IPS DF 4.7 (cell line): ENCODE data around the gene NPFFR1.

Experiments used
- DNase-seq: peaks from one replicate; pipeline ENCODE4 v3.0.0-alpha.2; 2013; ENCODE audit warnings: low spot score; ENCODE audit errors: extremely low read depth

NPFFR1 gene

DNA sequence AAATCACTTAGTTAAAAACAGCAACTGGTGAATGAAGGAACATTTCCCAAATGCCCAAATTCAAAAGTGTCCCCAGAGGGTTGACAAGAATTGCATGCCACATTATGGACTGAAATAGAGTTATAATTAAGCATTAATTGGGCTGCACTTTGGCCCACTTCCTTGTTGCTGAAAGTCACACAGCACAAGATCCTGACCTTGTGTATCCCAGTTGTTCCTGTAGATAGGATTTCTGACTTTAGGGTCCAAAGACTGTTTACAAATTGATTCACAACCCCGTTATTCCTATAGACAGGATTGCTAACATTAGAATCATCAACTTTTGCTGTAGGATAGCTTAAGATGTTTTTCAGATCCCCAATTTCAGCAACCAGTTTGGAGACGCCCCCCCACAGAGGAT is 31.5 kb upstream of the NPFFR1 start:
- no peak for DNase-seq

DNA sequence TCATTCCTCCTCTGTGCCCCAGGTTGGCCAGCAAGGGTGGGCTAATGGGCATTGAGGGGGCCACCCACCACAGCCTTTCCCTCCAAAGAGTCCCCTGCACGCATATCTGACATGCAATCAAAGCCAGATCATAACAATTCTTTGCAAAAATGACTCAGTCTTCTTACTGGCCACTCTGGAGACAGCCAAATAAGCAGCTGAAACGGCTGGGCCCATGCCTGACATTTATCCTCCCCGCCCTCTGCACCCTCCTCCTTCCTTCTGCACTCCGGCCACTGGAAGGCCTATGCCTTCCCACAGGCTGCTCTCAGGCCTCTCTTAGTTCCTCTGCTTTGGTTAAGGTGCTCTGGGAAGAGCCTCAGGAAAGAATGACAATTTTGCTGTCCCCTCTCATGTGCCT is 29.2 kb upstream of the NPFFR1 start:
- DNase-seq: no peak

DNA sequence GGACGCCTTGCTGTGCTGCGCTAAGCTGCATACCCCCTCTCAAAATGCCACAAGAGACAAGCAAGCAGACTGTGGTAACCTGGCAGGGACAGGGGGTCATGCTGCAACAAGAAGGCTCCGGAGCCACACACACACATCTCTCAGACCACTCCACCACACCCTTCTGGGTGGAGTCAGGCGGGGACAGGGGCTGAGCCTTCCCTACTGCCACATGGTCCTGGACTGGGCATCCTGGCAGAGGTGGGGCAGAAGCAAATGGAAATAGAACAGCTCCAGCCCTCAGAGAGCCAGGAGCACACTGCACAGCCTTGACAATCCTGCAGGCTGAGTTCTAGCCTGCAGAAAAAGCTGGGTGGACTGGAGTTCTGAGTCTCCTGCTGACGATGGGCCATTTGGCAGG is 28.4 kb upstream of the NPFFR1 start:
- no peak for DNase-seq

DNA sequence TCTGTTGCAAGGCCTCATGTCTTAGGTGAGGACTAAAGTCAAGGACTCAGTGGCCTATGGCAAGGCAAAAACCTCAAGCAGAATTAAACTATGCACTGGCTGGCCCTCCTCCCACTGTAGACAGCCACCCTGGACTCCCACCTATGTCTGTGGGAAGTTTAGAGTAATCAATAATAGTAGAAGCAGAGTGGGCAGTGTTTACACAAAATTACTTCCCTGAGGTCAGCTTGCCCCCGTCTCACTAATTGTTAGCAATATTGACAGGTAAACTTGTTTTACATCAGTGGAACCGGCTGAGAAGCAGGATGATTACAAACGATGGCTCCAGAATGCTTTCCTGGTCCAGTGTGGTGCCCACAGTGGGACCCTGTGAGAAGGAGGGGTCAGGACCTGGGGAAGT is 27.9 kb upstream of the NPFFR1 start:
- DNase-seq: no peak

DNA sequence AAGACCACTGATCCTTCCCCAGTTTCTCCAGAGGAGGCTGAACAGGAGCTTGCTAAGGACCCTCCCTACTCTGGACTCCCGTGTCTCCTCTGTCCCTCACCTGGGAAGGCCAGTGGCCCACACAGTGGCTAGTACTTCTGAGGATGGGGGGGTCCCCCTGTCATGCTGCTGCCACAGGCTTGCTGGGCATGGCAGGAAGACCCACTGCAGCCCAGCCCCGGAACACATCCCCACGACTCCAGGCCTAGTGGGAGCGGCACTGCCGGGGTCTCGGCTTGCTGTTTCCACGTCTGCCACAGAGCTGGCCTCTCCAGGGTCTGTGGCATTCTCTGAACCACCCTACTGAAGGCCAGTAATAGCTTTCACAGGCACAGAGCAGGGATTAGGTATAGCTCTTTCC is 25.9 kb upstream of the NPFFR1 start:
- DNase-seq: no peak

DNA sequence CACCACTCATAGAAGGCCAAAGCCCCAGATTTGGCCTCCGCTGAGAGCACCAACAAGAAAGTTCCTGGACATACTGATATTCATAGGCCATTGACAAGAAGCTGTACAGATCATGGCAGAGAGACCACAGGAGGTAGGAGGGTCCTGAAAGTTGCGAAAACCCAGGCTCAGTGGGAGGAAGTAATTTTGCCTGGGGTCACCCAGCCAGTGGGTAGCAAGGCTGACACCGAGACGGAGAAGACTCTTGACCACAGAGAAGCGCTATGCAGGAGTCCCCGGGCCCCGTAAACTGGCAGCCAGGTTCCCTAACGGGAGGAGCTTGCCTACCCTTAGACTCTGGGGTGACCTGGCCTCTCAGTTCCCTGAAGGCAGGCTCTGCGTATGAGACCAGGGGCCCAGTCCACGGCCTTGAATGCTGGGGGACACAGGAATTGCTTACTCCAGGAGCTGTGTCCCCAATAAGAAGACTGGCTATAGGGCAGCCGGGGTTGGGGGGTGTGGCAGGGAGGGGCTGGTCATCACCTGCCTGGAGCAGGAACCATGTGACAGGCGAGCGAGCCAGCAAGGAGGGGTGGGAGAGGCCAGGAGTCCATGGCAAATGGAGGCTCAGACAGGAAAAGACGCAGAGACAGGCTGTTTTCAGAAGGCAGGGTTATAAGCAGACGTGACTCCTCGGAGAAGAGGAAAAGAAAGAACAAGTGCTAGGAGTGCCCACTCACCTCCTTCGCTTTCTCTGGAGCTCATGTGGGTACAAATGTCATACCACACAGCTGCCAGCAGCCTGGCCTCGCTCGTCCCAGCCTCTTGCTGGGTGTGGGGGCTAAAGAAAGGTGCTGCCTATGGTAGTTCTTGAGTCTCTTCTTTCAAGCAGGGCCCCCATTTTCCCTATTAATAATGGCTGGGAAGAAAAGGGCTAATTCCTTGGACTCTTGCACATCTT is 24.6 kb upstream of the NPFFR1 start:
- no peak for DNase-seq

DNA sequence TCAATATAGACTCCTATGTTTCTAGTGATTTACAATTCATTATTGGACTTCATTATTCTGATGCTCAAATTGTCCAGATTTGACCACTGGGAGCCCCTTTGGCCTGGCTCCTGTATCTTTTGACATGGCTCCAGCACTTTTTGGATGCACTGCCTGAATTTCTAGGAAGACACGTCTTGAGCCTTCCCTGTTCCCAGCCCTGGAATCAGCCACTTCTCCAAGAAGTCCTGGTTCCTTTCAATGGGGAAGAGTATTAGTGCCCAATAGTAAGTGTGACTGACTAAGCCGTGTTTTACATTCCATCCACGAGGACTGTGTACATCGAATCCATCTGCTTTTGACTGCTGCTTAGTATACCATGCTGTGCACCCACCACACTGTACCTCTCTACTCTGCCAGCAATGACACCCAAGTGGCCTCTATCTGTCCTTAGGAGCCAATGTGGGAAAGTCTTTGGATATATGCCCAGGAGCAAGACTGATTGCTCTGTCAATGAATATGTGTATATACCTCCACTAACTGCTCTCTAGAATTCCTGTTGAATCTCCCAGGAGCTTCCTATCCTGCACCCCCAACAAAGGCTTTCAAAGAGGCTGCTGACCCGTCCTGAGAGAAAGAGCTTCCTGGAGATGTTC is 23.2 kb upstream of the NPFFR1 start:
- DNase-seq: no peak

DNA sequence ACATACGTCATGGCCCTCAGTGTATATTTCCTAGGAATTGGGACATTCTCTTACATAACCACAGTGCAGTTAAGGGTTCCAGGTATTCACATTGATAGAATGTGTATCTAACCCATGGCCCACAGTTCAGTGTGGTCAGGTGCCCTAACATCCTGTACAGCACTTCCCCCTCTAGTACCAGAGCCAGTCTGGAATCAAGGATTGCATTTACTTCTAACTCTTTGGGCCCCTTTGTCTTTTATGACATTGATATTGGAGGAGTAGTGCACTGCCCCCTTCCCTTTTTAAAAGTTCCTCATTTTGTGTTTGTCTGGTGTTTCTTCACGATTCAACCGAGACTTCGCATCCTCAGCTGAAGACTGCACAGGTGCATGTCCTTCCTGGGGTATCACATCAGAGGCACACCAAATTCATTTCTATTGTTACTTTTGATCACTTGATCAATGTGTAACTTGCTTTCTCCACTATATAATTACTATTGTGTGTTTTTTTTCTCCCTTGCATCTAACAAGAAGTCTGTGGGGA is 22.4 kb upstream of the NPFFR1 start:
- DNase-seq: no peak

DNA sequence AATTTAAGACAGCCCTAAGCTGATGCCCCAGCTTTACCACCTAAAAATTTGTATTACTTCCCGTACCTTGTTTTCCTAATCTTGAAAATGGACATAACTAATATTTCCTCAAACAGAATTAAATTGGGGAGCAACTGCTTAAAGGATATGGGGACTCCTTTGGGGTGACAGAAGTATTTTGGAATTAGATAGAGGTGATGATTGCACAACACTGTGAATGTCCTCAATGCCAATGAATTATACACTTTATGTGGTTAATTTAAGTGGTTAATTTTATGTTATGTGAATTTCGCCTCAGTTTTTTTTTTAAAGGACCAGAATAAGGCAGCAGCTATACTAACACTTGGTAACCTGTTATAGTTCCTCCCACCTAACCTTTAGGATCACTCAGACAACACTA is 19.9 kb upstream of the NPFFR1 start:
- DNase-seq: no peak

DNA sequence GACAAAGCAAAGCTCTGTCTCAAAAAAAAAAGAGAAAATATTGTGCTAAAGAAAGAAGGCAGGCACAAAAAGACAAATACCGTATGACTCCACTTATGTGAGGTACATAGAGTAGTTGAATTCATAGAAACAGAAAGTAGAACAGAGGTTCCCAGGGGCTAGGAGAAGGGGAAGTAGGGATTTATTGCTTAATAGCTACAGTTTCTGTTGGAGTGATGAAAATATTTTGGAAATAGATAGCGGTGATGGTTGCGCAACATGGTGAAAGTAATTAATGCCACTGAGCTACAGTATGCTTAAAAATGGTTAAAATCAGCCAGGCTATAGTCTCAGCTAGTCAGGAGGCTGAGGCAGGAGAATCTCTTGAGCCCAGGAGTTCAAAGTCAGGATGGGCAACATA is 18.5 kb upstream of the NPFFR1 start:
- no peak for DNase-seq

DNA sequence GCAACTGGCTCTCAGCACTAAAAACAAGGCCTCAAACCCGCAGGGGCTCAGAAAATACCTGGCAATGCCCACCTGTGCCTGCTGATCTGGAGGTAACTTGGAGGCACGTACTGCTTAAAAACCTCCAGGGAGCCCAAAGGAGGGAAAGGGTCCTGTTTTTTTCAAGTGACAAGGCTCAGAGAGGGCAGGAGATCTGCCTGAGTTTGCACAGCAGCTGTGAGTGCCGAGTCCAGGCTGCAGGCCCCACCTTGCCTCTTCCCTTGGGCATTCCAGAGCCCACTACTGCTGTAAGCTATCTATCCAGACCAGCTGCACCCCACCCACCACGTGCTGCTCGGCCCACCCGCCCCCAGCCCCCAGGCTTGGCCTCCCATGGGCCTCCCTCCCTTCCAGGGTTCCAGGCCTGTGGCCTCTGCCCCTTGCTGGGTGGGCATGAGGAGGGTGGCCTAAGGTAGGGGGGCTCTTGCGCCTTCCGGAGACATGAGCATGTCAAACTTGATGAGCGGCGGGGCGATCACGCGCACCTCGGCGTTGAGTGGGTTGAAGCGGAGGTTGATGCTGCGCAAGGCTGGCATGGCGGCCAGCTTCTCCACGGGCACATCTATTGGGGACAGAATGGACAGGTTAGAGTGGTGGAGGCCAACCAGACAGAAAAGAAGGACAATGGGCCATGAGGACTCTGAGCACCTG is 17.2 kb upstream of the NPFFR1 start:
- DNase-seq: no peak

DNA sequence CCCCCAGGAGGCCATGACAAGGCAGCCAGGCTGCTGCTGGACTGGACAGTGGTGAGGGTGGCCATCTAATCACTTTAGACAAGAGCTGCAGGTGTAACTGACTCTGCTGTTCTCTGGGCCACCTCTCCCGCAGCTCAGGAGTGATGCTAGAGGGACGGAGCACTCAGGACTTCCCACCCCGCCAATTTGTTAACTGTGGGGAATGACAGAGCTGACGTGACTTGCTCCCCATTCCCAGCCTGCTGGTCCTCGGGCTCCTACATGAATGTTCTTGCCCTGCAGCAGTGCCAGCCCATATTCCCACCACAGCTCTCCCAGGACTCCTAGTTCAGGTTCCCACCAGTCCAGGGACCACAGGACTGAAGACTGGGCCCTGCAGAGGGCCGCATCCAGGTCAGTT is 16.7 kb upstream of the NPFFR1 start:
- DNase-seq: no peak

DNA sequence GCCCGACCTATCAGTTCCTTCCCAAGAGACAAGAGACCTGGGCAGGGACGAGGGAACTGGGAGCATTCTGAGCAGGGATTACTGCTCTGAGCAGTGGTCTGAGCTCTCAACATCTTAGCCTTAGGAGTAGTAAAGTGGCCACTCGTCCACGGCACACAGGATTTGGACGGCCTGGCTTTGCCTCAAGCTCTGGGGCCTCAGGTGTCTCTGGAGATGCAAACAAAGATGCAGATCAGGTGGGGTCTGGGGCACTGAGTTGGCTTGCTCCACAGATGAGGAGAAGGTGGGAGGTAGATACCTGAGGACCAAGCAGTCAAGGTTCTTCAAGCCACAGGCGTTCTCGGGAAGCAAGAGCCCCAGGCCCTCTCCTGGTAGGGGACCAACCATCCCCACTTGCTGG is 16.1 kb upstream of the NPFFR1 start:
- no peak for DNase-seq

DNA sequence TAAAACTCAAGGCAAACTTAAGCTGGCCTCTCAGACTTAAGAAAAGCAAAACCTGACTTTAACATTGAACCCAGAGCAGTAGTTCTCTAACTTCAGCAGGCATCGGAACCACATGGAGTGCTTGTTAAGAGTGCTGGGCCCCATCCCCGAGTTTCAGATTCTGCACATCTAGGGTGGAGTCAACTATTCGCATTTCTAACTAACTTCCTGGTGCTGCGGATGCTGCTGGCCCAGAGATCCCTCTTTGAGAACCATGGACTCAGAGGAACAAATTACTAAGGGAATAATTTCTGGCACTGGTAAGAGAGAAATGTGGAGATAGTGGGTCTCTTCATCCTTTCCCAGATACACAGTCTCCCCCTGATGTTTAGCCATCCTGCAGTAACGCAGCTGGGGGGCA is 14.6 kb upstream of the NPFFR1 start:
- DNase-seq: no peak

DNA sequence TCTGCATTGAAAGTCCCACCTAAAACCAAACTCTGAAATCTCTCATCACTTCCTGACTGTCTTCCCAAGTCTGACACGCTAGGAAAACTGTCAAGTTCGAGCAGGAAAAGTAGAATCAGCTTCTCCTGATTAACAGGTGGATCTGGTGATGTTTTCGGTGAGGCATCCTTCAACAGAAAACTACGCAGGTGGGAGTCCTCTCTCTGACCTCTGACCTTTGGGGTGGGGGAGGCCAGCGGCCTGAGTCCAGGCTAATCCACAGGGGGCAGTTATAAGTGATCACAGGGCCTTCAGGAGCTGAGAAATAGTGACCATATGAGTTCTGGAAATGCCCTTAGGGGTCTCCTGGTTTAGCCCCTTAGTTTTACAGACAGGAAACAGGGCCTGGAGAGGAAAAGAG is 13.4 kb upstream of the NPFFR1 start:
- no peak for DNase-seq

DNA sequence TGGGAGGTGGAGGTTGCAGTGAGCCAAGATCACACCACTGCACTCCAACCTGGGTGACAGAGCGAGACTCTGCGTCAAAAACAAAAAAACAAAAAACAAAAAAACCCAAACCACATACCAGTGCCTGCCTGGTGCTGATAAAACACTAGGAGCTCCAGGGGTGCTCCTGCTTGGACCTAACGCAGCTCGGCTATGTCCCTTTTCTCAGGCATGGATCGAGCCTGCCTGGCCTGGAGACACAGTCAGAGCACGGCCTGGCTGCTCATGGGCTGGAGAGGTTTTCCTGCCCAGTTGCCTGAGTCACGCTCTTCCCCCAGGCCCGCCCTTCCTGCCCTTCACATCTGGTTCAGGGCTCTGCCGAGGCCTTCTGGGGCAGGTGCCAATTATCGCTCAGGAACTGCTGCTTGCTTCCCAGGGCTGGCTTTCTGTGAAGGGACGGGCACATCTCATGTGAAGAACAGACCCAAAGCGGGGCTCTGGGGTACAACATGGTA is 12.6 kb upstream of the NPFFR1 start:
- DNase-seq: no peak

DNA sequence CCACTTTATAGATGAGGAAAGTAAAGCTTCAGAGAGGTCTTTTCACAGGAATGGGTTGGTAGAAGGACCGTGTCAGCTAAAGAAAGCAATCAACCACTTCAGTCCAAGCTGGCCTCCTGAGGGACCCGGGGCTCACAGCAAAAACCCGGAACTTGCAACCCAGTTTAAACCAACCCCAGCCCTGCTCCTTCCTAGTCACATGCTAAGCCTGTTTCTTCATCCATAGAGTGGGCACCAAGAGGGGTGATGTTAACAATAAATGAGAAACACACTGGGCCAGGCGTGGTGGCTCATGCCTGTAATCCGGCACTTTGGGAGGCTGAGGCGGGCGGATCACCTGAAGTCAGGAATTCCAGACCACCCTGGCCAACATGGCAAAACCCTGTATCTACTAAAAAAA is 12.1 kb upstream of the NPFFR1 start:
- DNase-seq: no peak

DNA sequence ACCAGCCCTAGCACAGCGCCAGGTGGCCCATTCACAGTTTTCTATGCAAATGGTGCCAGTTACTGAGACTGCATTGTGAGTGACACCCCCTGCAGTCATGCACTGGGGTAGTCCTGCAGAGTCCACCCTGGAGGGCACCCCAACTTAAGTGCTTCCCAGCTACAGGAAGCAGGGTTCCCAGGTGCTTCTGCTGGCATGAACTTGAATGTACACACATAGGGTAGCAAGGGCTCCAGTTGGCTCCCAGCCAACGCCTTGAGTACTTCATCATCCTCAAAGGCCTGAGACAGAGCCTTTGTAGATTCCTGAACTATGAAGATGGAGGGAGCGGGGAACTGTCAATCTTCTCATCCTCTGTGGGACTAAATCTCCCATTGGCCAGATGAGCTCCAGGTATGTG is 11.5 kb upstream of the NPFFR1 start:
- DNase-seq: no peak

DNA sequence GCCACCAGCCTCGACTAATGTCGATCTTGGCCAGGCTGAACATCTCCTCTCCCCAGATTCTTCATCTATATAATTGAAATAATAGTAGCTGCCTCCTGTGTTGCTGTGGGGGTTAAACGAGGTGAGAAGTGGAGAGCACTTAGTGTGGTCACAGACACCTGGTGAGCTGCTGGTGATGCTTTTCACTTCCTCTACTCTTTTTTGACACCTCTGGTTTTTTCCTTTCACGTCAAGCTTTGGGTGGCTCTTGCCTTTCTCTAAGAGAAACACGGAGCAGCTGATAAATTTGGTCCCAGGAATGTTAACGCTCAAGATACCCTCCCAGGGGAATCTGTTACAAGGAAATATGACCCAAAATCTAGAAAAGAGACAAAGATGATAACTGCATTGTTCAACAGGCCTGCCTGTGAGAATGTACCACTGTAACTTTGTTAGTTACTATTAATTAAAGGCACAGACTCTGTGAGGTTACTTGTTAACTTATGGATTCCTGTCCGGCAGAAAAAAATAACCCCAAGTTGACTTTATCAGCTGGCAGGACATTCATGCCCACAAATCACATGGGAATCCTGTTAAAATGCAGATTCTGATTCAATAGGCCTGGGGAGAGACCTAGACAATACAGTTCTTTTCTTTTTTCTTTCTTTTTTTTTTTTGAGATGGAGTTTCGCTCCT is 9.5 kb upstream of the NPFFR1 start:
- DNase-seq: no peak

DNA sequence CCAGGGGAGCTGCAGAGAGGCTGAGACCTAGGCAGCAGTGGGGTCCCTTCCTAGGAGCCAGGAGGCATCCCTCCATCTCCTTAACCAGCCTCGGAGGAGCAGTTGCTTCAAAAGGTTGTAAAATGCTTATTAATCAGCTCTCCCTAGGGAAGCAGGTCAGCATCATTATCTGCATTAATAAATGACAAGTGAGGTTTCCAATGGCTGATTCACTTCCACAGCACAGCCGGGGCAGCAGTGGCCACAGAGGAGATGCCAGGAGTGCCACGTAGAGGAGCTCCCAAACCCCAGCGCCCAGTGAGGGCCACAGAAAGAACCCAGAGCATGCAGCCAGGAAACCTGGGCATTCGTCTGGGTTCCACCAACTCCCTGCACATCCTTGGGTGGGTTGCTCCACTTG is 8.2 kb upstream of the NPFFR1 start:
- no peak for DNase-seq

DNA sequence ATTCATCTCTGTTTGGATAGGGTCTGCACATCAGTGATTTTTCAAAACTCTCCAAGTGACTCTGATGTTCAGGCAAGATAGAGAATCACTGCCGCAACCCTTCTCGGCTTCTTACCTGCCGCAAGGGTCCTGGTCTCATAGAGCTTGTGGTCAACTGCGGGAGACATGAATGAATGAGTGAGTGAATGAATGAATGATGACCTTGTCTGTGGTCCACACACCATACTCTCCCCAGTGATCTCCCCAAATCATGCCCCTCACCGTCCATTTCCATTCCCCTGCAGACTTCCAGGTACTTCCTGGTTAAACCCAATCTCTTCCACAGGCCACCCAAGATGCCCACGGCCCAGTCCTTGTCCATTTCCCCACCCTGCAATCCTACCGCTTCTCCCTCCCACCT is 5.9 kb upstream of the NPFFR1 start:
- DNase-seq: no peak

DNA sequence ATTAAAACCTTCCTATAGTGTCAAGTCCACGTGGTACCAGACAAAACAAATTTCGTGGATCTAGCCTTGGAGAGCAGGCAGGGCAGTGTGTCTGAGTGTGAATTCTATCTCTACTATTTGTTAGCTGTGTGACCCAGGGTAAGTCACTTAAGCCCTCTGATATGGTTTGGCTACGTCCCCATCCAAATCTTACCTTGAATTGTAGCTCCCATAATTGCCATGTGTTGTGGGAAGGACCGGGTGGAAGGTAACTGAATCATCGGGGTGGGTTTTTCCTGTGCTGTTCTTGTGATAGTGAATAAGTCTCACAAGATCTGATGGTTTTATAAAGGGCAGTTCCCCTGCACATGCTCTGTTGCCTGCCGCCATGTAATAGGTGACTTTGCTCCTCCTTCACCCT is 2.8 kb upstream of the NPFFR1 start:
- no peak for DNase-seq
